GM18907 (cell line): ENCODE measurements around the gene HAUS8.

Experiments
- ATAC-seq: cut with Tn5 transposase; IDR thresholded peaks from one replicate; pipeline ENCODE4 v1.9.1; 2021; ENCODE audit warnings: mild to moderate bottlenecking, moderate library complexity; ENCODE audit not compliant: unreplicated experiment

The HAUS8 gene

GRCh38 chr19:17075864-17076542 lies 751 bp upstream of the HAUS8 start:
- ATAC-seq, result no peak

GRCh38 chr19:17074634-17075034 lies 618 bp downstream of the HAUS8 start:
- no peak for ATAC-seq

GRCh38 chr19:17073869-17074633 lies 1.2 kb downstream of the HAUS8 start:
- peak; percentile 5 for ATAC-seq

DNA sequence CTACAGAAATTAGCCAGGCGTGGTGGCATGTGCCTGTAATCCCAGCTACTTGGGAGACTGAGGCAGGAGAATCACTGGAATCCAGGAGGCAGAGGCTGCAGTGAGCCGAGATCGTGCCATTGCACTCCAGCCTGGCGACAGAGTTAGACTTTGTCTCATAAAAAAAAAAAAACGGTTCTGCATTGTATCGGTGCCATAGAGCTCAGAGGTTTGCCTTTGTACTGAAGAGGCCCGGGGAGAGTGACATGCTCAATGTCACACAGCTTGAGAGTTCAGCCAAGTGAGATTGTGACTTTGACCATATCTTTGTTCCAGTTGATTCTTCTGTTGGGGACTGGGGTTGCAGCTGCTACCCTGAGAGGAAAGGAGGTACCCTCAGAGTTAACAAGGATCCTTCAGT lies 4.3 kb downstream of the HAUS8 start:
- ATAC-seq, result no peak

- no peak for ATAC-seq
Observed at GRCh38 chr19:17070421-17070820, 4.8 kb downstream of the HAUS8 start.

DNA sequence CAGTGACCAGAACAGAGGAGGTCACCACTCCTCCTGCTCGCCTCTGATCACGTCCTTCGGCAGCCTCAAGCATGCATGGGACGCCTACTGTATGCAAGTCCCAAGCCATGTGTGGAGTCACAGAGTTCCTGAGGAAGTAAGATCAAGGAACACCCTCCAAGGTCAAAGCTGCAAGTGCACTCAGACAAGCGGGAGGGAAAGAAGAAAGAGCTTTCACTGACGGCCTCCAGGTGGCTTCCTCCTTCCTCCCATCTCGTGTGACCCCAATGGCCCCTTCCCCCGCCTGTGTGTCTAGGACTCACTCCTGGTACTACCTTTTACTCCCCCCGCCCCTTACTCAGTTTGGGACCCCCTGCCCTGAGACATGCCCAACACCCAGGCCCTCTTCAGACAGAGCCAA lies 6.1 kb downstream of the HAUS8 start:
- no peak for ATAC-seq

GRCh38 chr19:17063428-17063827 lies 11.8 kb downstream of the HAUS8 start:
- ATAC-seq, result no peak

GRCh38 chr19:17061691-17062090 lies 13.6 kb downstream of the HAUS8 start:
- ATAC-seq, result no peak

GRCh38 chr19:17061205-17061604 lies 14.0 kb downstream of the HAUS8 start:
- no peak for ATAC-seq

DNA sequence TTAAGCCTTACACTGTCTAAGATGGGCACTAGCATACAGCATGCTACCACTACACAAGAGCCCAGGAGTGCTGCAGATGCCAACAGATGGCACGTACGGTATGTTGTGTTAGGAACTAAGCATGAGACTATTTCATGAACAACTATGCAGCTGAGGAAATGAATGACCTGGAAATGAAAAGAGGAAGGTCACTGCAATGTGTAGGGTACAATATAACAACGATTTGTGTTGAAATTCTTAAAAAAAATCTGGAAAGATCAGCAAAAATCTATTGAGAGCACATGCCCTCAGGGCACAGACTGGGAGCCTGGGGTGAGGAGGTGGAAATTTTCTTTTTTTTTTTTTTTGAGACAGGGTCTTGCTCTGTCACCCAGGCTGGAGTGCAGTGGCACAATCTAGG lies 14.4 kb downstream of the HAUS8 start:
- ATAC-seq, result no peak

- ATAC-seq, result no peak
Observed at GRCh38 chr19:17058236-17058635, 17.0 kb downstream of the HAUS8 start.

- no peak for ATAC-seq
Observed at GRCh38 chr19:17055636-17056035, 19.6 kb downstream of the HAUS8 start.

DNA sequence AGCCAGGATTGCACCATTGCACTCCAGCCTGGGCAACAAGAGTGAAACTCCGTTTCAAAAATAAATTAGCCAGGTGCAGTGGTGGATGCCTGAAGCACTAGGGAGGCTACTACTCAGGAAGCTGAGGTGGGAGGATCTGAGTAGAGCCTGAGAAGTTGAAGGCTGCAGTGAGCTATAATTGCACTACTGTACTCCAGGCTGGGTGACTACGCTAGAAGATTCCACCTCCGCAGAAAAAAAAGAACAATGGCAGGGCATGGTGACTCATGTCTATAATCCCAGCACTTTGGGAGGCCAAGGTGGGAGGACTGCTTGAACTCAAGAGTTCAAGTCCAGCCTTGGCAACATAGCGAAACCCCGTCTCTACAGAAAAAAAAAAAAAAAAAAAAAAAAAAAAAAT lies 20.5 kb downstream of the HAUS8 start:
- no peak for ATAC-seq

DNA sequence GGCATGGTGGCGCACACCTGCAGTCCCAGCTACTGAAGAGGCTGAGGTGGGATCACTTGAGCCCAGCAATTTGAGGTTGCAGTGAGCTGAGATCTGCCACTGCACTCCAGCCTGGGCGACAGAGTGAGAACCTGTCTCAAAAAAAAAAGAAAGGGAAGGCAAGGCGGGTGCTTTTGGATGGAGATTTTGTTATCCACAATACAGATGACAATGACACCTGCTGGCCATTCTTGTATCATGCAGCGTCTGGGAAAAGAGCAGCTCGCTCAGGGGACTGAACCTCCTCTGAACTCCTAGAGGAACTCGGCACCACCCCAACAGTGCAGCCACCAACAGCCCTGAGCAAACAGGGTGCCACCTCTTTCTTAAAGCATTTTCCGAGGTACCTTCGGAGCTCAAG lies 22.8 kb downstream of the HAUS8 start:
- ATAC-seq, result no peak

GRCh38 chr19:17049711-17050280 lies 25.5 kb downstream of the HAUS8 start:
- no peak for ATAC-seq

- ATAC-seq, result no peak
Observed at GRCh38 chr19:17048885-17049453, 26.3 kb downstream of the HAUS8 start.

GRCh38 chr19:17045907-17046502 lies 29.2 kb downstream of the HAUS8 start:
- ATAC-seq, result no peak

DNA sequence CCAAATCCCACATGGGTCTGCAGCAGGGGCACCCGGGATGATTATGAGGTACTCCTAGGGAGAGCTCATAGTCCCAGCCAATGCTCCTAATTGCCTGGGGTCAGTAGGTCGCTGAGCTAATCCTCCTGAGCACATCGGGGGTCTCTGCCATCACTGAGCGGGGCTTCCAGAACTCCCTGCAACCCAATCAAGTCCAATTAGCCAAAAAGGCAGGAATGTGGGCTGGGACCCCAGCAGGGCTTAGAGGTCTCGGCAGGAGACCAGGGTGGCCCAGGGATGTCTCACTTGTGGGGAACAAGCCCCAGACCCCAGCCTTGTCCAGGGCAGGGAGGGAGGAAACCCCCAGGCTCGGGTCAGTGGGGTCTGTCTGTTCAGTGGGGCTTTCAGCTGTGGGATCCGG lies 31.5 kb downstream of the HAUS8 start:
- ATAC-seq, result no peak

DNA sequence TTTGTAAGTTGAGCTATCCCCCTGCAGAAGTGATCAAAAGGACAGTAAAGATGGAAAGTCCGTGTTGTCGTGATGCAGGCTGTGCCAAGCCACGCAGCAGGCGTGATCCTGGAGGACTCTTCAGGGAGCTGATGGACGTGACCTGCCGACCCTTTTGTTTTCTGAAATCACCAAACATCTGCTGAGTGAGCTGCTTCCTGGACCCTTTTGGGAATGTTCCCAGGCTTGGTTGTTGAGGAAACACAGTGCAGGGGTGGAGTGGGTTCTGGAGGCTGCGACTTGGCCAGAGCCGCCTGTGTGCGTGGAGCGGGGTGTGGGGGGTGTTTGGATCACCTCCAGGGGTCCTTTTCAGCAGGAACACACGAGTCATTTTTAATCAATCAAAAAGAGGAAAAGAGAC lies 33.3 kb downstream of the HAUS8 start:
- no peak for ATAC-seq

DNA sequence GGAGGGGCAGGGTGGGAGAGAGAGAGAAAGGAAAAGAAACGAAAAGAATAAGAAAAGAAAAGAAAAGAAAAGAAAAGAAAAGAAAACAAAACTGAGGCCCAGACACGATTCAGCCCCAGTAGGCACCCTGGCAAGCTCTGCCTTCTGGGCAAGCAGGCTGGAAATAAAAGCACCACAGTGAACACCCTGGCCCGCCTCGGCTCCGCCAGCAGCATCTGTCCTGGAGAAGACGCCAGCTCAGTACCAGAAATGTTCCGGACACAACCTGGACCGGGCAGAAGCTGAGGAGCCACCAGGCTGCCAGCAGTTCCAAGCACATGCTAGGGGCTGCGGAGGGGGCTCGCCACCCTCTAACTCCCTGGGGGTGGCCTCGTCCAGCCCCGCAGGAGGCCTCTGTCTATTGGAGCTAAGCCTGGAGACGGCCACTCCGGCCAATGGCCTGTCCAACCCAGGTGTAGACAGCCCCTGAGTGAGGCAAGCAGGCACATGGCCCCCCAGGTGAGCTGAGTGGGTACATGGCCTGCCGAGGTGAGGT lies 37.2 kb downstream of the HAUS8 start:
- ATAC-seq, result no peak

GRCh38 chr19:17037184-17037583 lies 38.1 kb downstream of the HAUS8 start:
- no peak for ATAC-seq
